Effector memory CD8-positive, alpha-beta T cell (primary cell): ENCODE results near the gene DOCK2.

Source experiments
- ATAC-seq: fragments of 150-1000 bp; cut with Tn5 transposase; replicated peaks from 2 replicates; pipeline ENCODE4 v1.10.0; 2021; ENCODE audit warnings: mild to moderate bottlenecking, moderate library complexity
- DNase-seq, 3 experiments: peaks; one replicate each; pipeline ENCODE4 v3.0.0; 2021
- H3K27ac Mint-ChIP-seq, 2 donors: one replicate each; pipeline ENCODE4 v1.8.0; 2022; ENCODE audit warnings: mild to moderate bottlenecking in 2 of 2, mixed read lengths in 2 of 2, moderate library complexity in 2 of 2
- H3K27me3 Mint-ChIP-seq, 2 donors: one replicate each; pipeline ENCODE4 v1.8.0; 2022; ENCODE audit warnings: mixed read lengths in 2 of 2
- H3K36me3 Mint-ChIP-seq: one replicate; pipeline ENCODE4 v1.8.0; 2022; ENCODE audit warnings: mild to moderate bottlenecking, moderate library complexity, mixed read lengths; ENCODE audit not compliant: insufficient read depth
- H3K4me1 Mint-ChIP-seq, 2 donors: one replicate each; pipeline ENCODE4 v1.8.0; 2022; ENCODE audit warnings: low read depth in 2 of 2, mixed read lengths in 2 of 2
- H3K4me3 Mint-ChIP-seq, 2 donors: one replicate each; pipeline ENCODE4 v1.8.0; 2022; ENCODE audit warnings: mild to moderate bottlenecking in 2 of 2, mixed read lengths in 2 of 2, moderate library complexity in 2 of 2
- H3K9me3 Mint-ChIP-seq, 2 donors: one replicate each; pipeline ENCODE4 v1.8.0; 2022; ENCODE audit warnings: mixed read lengths in 2 of 2

The DOCK2 gene

GRCh38 chr5:169702693-169703481, 65.8 kb downstream of the DOCK2 start:
- H3K9me3 Mint-ChIP-seq, result no peaks in the 10 kb centered on the region
- H3K27me3 Mint-ChIP-seq, result no peaks in the 10 kb centered on the region
- no peak overlapping the region for H3K4me3 Mint-ChIP-seq
- DNase-seq (no peak), ATAC-seq (no peak)
- H3K36me3 Mint-ChIP-seq, result peaks cover 70% of the 10 kb centered on the region
- peaks cover 7 to 8% of the 10 kb centered on the region in 2 donors for H3K4me1 Mint-ChIP-seq
- H3K27ac Mint-ChIP-seq, result peak overlapping the region; percentile 9 to 35

- no peak for ATAC-seq
- Mint-ChIP-seq H3K4me1 (peaks cover 7 to 8% of the 10 kb centered on the region in 2 donors), H3K9me3 (no peaks in the 10 kb centered on the region), H3K27ac (peak overlapping the region; percentile 15 to 35), H3K27me3 (no peaks in the 10 kb centered on the region), H3K36me3 (peaks cover 72% of the 10 kb centered on the region), H3K4me3 (no peak overlapping the region)
- DNase-seq, result no peak
Observed at GRCh38 chr5:169703813-169704212, 66.7 kb downstream of the DOCK2 start.

GRCh38 chr5:169705322-169705721, 68.2 kb downstream of the DOCK2 start:
- peaks cover 7 to 8% of the 10 kb centered on the region in 2 donors for H3K4me1 Mint-ChIP-seq
- ATAC-seq (no peak), DNase-seq (no peak)
- H3K9me3 Mint-ChIP-seq, result no peaks in the 10 kb centered on the region
- H3K36me3 Mint-ChIP-seq, result peaks cover 66% of the 10 kb centered on the region
- peak overlapping the region; percentile 26 to 35 for H3K27ac Mint-ChIP-seq
- no peaks in the 10 kb centered on the region for H3K27me3 Mint-ChIP-seq
- H3K4me3 Mint-ChIP-seq, result no peak overlapping the region

GRCh38 chr5:169706071-169706470, 69.0 kb downstream of the DOCK2 start:
- H3K4me3 Mint-ChIP-seq, result no peak overlapping the region
- peaks cover 61% of the 10 kb centered on the region for H3K36me3 Mint-ChIP-seq
- DNase-seq, result no peak
- peaks cover 8 to 11% of the 10 kb centered on the region in 2 donors for H3K4me1 Mint-ChIP-seq
- no peaks in the 10 kb centered on the region for H3K27me3 Mint-ChIP-seq
- H3K9me3 Mint-ChIP-seq, result no peaks in the 10 kb centered on the region
- no peak for ATAC-seq
- H3K27ac Mint-ChIP-seq, result peak overlapping the region; percentile 26 to 35

GRCh38 chr5:169706758-169707450, 69.8 kb downstream of the DOCK2 start:
- peaks cover 55% of the 10 kb centered on the region for H3K36me3 Mint-ChIP-seq
- ATAC-seq (no peak), DNase-seq (no peak)
- H3K4me3 Mint-ChIP-seq, result no peak overlapping the region
- peaks cover 8 to 11% of the 10 kb centered on the region in 2 donors for H3K4me1 Mint-ChIP-seq
- H3K9me3 Mint-ChIP-seq, result no peaks in the 10 kb centered on the region
- no peaks in the 10 kb centered on the region for H3K27me3 Mint-ChIP-seq
- H3K27ac Mint-ChIP-seq, result no peak overlapping the region

- no peaks in the 10 kb centered on the region for H3K9me3 Mint-ChIP-seq
- no peak overlapping the region for H3K4me3 Mint-ChIP-seq
- ATAC-seq, result no peak
- H3K27me3 Mint-ChIP-seq, result no peaks in the 10 kb centered on the region
- peak overlapping the region in 1 of 2 donors; percentile 63 for H3K27ac Mint-ChIP-seq
- H3K4me1 Mint-ChIP-seq, result peaks cover 8 to 11% of the 10 kb centered on the region in 2 donors
- H3K36me3 Mint-ChIP-seq, result peaks cover 55% of the 10 kb centered on the region
- DNase-seq, result no peak
Observed at GRCh38 chr5:169707686-169708085, 70.6 kb downstream of the DOCK2 start.

- H3K4me1 Mint-ChIP-seq, result peaks cover 0 to 9% of the 10 kb centered on the region in 2 donors
- ATAC-seq (no peak), DNase-seq (no peak)
- H3K36me3 Mint-ChIP-seq, result peaks cover 51% of the 10 kb centered on the region
- no peak overlapping the region for H3K27ac Mint-ChIP-seq
- no peaks in the 10 kb centered on the region for H3K27me3 Mint-ChIP-seq
- no peak overlapping the region for H3K4me3 Mint-ChIP-seq
- no peaks in the 10 kb centered on the region for H3K9me3 Mint-ChIP-seq
Observed at GRCh38 chr5:169710675-169711074, 73.6 kb downstream of the DOCK2 start.

- no peak overlapping the region for H3K27ac Mint-ChIP-seq
- H3K27me3 Mint-ChIP-seq, result no peaks in the 10 kb centered on the region
- peaks cover 0 to 7% of the 10 kb centered on the region in 2 donors for H3K4me1 Mint-ChIP-seq
- ATAC-seq, result no peak
- no peak overlapping the region for H3K4me3 Mint-ChIP-seq
- H3K36me3 Mint-ChIP-seq, result peaks cover 48% of the 10 kb centered on the region
- no peak for DNase-seq
- H3K9me3 Mint-ChIP-seq, result no peaks in the 10 kb centered on the region
Observed at GRCh38 chr5:169711551-169712225, 74.6 kb downstream of the DOCK2 start.

- no peak for ATAC-seq
- H3K27me3 Mint-ChIP-seq, result no peaks in the 10 kb centered on the region
- H3K36me3 Mint-ChIP-seq, result peaks cover 55% of the 10 kb centered on the region
- H3K4me1 Mint-ChIP-seq, result peaks cover 0 to 6% of the 10 kb centered on the region in 2 donors
- H3K4me3 Mint-ChIP-seq, result no peak overlapping the region
- DNase-seq, result no peak
- no peak overlapping the region for H3K27ac Mint-ChIP-seq
- no peaks in the 10 kb centered on the region for H3K9me3 Mint-ChIP-seq
Observed at GRCh38 chr5:169712428-169712827, 75.4 kb downstream of the DOCK2 start.

- H3K27ac Mint-ChIP-seq, result peak overlapping the region in 1 of 2 donors; percentile 21
- H3K4me1 Mint-ChIP-seq, result peaks cover 0 to 4% of the 10 kb centered on the region in 2 donors
- DNase-seq (no peak), ATAC-seq (no peak)
- H3K4me3 Mint-ChIP-seq, result no peak overlapping the region
- no peaks in the 10 kb centered on the region for H3K27me3 Mint-ChIP-seq
- peaks cover 65% of the 10 kb centered on the region for H3K36me3 Mint-ChIP-seq
- H3K9me3 Mint-ChIP-seq, result no peaks in the 10 kb centered on the region
Observed at GRCh38 chr5:169716287-169716686, 79.2 kb downstream of the DOCK2 start.

GRCh38 chr5:169717288-169717687, 80.2 kb downstream of the DOCK2 start:
- H3K27me3 Mint-ChIP-seq, result no peaks in the 10 kb centered on the region
- ATAC-seq, result no peak
- H3K4me3 Mint-ChIP-seq, result no peak overlapping the region
- peaks cover 66% of the 10 kb centered on the region for H3K36me3 Mint-ChIP-seq
- H3K4me1 Mint-ChIP-seq, result peaks cover 0 to 4% of the 10 kb centered on the region in 2 donors
- no peak for DNase-seq
- peak overlapping the region; percentile 13 to 49 for H3K27ac Mint-ChIP-seq
- no peaks in the 10 kb centered on the region for H3K9me3 Mint-ChIP-seq

- Mint-ChIP-seq H3K36me3 (peaks cover 59% of the 10 kb centered on the region), H3K27ac (peak overlapping the region in 1 of 2 donors; percentile 70), H3K4me3 (no peak overlapping the region), H3K4me1 (peaks cover 4 to 9% of the 10 kb centered on the region in 2 donors), H3K9me3 (no peaks in the 10 kb centered on the region), H3K27me3 (no peaks in the 10 kb centered on the region)
- DNase-seq, result no peak
- ATAC-seq, result no peak
Observed at GRCh38 chr5:169719360-169720314, 82.6 kb downstream of the DOCK2 start.

- peak overlapping the region in 1 of 2 donors; percentile 25 for H3K27ac Mint-ChIP-seq
- no peak for ATAC-seq
- no peaks in the 10 kb centered on the region for H3K9me3 Mint-ChIP-seq
- DNase-seq, result no peak
- peaks cover 4 to 9% of the 10 kb centered on the region in 2 donors for H3K4me1 Mint-ChIP-seq
- peaks cover 68% of the 10 kb centered on the region for H3K36me3 Mint-ChIP-seq
- H3K27me3 Mint-ChIP-seq, result no peaks in the 10 kb centered on the region
- H3K4me3 Mint-ChIP-seq, result no peak overlapping the region
Observed at GRCh38 chr5:169721771-169722170, 84.7 kb downstream of the DOCK2 start.
